Amniotic stem cell (primary cell): ENCODE measurements around the gene PREX1.
A peak's percentile ranks its signal among the peaks of the same experiment; 100 is the strongest.

ENCODE experiments used
- DNase-seq: peaks from one replicate; lab custom pipeline; 2025; lab: John Stamatoyannopoulos, UW

Gene PREX1

DNA sequence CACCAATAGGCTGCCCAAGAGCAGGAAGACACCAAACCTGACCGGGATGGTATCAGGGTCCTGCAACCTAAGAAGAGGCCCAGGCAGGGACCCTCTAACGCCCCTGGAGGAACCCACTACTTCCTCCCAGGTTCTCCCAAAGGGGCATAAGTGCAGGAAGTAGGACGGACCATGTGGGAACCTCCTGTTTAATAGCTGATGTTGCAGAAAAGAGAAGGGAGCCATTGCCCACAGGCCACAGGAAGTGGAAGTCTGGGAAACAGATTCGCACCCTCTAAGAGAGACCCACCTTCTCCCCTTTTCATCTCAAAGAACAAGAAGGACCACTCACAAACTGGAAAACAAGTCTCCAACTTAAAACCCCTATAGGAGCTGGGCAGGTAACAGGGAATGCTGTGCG, 18.1 kb downstream of the PREX1 start:
- DNase-seq: no peak

GRCh38 chr20:48808382-48809034, 19.3 kb downstream of the PREX1 start:
- DNase-seq: no peak

DNA sequence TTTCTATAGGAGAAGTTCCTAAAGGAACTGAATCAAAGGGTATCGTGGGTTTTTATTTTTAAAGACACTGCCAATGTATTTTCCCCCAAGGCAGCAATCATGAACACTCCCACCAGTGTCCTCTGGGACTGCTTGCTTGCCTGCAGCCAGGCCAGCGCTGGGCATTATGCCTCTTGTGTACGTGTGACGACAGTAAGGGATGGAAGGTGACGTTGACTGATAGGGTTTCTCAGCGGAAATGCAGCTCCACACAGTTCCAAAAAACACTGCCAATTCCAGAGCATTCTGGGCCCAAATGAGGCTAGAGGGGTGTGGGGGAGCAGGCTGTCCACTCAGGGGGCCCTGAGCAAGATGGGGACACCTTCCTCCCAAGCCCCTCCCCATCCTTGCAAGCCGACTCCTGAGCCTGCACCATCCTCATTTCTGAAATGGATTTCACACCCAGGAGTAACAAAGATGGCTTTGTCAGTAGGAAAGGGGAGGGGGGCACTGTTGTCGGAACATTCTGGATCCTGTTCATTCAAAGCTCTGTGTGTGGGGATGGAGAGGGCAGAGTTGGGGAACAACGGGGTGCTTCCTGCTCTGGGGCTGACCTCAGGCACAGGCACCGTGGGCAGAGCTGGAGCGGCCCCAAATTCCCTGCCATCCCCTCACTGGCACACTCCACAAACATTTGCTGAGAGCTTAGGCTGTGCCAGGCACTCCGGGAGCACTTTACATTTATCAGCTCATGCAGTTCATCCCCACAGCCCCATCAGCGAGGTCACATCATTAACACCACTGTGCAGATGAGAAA, 20.0 kb downstream of the PREX1 start:
- no peak for DNase-seq

DNA sequence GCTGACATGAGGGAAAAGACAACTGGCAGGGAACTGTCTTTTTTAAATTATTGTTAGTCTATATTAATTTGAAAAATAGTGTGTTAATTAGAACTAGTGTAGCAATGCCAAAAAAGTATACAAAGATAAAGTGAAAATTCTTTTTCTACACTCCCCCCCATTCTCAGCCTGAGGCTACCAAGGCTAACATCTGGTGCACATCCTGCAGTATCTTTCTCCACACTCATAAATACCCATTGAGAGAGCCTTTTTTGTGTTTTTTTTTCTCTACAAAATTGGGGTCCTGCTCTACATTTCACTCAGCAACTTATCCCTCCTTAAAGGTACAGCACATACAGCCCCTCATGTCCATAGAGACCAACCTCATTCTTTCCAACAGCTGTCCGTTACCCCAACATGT, 20.7 kb downstream of the PREX1 start:
- DNase-seq: no peak

GRCh38 chr20:48805716-48806115, 22.1 kb downstream of the PREX1 start:
- no peak for DNase-seq

GRCh38 chr20:48805286-48805685, 22.5 kb downstream of the PREX1 start:
- no peak for DNase-seq

GRCh38 chr20:48804300-48804980, 23.4 kb downstream of the PREX1 start:
- no peak for DNase-seq

- no peak for DNase-seq
Observed at GRCh38 chr20:48803176-48804053, 24.4 kb downstream of the PREX1 start.

DNA sequence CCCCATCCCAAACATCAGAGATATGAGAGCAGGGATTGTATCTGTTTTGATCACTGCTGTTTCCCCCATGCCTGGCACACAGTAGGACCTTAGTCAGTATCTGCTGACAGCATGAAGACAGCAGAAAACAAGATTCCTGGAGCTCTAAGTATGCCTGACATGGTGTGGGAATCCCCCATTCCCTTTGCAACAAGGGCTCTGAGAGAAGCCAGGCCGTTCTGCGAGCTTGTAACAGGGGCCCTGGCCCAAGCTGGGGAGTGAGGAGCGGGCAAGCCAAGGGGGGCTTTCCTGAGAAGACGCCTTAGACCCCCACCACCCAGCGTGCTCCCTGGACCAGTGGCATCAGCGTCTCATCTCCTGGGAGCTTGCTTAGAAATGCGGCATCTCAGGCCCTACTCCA, 25.2 kb downstream of the PREX1 start:
- DNase-seq: no peak

- no peak for DNase-seq
Observed at GRCh38 chr20:48802216-48802615, 25.6 kb downstream of the PREX1 start.

DNA sequence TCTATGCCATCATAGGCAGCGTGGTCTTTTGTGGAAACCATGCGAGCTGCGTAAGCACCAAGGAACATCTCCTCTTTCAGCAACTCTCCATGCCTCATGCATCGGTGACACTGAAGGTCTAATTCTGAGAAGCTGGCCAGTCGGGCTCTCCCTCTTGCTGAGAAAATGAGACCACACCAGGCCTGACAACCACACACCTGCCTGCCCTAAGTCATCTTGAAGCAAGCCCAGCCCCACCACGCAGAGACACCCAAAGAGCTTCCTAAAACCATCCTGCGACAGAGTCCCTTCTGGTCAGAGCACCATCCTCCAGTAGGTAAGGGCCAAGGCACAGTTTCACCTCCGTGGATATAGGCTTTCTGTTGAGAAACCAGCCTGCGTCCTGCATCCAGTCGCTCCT, 26.6 kb downstream of the PREX1 start:
- DNase-seq: no peak

DNA sequence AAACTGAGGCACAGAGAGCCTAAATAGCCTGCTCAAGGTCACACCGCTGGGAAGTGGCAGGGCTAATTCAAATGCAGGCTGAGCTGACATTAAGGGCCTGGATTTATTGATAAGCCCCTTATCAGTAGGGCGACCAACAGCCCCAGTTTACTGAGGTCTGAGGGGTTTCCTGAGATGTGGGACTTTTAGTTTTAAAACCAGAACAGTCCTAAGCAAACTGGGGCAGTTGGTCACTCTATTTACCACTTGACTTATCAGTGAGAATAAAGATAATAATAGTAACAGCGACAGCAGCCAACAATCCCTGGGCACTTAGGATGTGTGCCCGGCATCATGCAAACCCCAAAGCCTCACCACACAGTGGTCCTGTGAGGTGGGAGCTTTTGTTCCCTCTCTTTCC, 27.6 kb downstream of the PREX1 start:
- DNase-seq: no peak

DNA sequence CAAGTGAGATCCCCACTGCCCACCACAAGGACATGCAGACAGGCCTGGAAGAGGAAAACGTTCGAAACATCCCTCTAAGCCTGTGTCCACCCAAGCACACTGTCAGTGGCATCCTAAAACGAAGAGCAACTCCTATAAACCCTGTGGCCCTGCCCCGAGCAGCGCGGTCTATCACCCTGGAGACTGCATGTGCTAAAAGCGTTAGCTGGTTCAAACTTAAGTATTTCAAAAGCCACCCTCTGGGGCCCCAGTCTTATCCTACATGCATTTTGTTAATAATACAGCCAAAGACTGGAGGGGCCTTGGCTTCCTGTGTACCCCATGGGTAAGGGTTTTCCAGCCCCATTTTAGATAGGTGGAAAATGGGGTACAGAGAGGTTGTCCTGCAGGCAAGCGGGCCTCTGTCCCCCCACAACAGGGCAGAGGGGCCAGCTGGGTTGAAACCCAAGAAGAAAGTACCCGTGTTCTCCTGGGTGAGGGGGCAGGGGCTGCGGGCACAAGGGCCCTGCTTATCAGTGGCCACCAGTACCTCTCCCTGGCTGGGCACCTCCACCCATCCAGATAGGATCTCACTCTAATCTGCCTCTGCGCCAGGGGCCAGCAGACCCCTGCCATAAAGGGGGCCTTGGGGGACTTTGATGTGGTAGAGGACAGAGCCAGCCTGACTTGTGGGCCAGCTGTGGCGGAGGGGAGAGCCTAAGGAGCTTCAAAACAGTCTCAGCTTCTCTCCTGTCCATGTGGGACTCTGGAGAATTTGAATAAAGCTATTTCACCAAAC, 28.3 kb downstream of the PREX1 start:
- DNase-seq: no peak

DNA sequence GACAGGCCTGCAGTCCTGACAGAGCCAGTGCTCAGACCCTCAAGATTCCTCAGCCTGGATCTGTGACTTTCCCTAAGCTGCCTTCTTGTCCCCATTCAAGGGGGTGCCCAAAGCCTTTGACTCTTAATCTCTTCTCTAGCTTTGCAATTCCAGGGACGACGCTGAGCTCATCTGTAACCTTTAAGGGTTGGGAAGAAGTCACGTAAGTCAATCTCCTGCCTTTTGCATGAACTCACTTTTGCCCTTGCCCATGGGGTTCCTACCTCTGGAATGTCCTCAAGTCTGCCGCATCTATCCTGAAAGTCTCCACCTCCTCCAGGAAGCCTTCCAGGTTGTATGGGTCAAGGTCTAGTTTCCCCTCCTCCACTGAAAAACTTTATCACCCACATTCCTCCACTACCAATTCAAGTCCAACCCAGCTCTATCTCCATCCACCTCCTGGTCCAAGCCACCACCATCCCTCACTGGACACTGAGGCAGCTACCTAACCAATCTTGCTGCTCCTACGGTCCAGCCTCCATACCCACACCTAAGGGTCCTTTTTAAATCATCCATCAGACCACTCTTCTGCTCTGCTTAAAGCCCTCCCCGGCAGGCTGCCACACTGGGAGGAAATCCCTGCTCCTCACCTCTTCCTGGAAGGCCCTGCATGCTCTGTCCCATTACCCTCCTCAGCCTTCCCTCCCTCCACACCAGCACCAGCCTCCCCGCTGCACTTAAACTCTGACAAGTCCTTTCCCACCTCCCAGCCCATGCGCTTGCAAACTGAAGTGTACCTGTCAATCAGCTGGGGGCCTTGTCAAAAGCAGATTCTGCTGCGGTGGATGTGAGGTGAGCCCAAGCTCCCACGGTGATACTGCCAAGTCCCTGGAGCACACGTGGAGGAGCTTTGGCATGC, 29.7 kb downstream of the PREX1 start:
- no peak for DNase-seq

GRCh38 chr20:48797275-48797825, 30.4 kb downstream of the PREX1 start:
- no peak for DNase-seq

DNA sequence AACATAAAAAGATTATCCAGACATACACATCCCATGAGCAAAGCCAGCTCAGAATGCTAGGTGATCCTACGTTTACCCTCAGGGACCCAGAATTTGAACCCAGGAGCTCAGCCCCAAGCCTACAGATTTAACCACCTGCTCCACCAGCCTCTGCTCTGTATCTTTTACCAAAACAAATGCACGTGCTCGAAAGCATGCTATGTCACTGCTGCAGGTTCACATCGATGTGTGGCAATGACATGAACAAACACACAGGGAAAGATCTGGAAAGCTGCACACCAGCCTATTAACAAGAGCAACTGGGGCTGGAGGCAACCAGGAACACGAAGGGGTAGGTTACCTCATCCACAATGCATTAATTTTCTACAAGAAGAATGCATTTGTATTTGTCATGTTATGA, 32.1 kb downstream of the PREX1 start:
- no peak for DNase-seq

- DNase-seq: no peak
Observed at GRCh38 chr20:48794816-48795457, 32.9 kb downstream of the PREX1 start.

DNA sequence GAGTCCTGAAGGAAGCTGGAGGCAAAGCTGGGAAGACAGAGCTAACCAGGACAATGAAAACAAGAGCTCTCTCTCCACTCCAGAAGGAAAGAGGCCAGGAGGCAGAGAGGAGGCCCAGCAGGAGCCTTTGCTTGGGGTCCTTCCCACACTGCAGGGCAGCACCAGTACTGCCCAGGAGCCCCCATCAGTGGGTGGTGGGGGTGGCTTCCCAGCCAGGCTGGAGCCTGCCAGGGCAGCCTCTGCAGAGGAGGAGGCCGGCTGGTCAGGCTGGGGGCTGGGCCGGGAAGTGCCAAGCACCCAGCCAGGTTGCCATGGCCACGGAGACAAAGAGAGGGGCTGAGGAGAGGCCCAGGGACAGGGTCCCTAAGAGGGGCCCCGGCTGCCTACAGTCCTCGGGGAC, 33.4 kb downstream of the PREX1 start:
- no peak for DNase-seq

DNA sequence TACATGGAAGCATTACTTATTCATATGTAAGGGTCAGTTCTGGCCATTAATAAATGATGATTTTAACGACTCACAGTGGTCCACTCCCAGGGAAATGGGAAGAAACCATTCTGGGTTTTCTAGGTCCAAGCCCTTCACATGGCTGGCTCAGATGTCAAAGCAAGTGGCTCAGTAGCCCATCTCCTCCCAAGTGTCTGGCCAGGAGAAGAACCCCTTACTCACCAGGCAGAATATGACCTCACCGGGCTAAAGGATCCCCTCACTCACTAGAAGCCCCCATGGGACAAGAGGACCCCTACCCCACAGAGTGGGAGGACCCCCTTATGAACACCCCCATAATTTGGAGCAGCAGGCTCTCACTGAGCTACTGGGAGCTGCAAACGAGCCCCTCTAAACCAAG, 34.0 kb downstream of the PREX1 start:
- no peak for DNase-seq

DNA sequence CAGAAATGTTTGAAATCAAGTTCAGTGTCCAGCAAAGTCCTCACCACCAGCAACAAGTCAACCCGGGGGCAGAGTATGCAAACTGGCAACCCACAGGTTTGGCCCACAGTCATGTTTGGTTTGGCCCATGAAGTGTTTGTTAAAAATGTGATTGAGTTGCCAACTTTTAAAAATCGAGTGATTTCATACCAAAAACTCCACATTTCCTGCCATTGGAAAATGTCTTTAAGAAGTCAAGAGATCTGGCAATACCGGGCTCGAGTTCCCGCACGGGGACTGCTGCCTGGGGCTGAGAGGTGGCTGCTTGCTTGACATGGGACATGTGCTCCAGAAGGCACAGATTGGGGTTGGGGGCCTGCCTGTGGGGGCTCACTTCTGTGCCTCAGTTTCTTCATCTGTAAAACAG, 36.1 kb downstream of the PREX1 start:
- DNase-seq: peak; percentile 33
